Measurements from ENCODE around the gene FNDC7.
"Not testable (repeated sequence)": the region's sequence is repeated elsewhere in the genome, so short reads cannot be mapped to it uniquely, and the experiment has no call there.

The FNDC7 gene

GRCh38 chr1:108699375-108700332, 13.1 kb upstream of the FNDC7 start:
- no peak for DNase-seq

GRCh38 chr1:108701176-108701849, 11.4 kb upstream of the FNDC7 start:
- DNase-seq, result no peak

GRCh38 chr1:108702109-108702508, 10.6 kb upstream of the FNDC7 start:
- not testable (repeated sequence) for DNase-seq

GRCh38 chr1:108703939-108704338, 8.8 kb upstream of the FNDC7 start:
- DNase-seq, result no peak

GRCh38 chr1:108704496-108704895, 8.2 kb upstream of the FNDC7 start:
- no peak for DNase-seq

GRCh38 chr1:108706643-108707042, 6.1 kb upstream of the FNDC7 start:
- DNase-seq, result no peak

GRCh38 chr1:108708691-108709660, 3.7 kb upstream of the FNDC7 start:
- peak; percentile 76 for DNase-seq

GRCh38 chr1:108715932-108716331, 3.2 kb downstream of the FNDC7 start:
- no peak for DNase-seq

GRCh38 chr1:108716437-108717230, 3.9 kb downstream of the FNDC7 start:
- DNase-seq, result no peak

- DNase-seq, result no peak
Observed at GRCh38 chr1:108717774-108718316, 5.1 kb downstream of the FNDC7 start.

GRCh38 chr1:108718927-108719655, 6.4 kb downstream of the FNDC7 start:
- no peak for DNase-seq

GRCh38 chr1:108719656-108720435, 7.1 kb downstream of the FNDC7 start:
- DNase-seq, result no peak

- no peak for DNase-seq
Observed at GRCh38 chr1:108722292-108722691, 9.6 kb downstream of the FNDC7 start.

- no peak for DNase-seq
Observed at GRCh38 chr1:108725906-108726305, 13.2 kb downstream of the FNDC7 start.

GRCh38 chr1:108728327-108728923, 15.7 kb downstream of the FNDC7 start:
- DNase-seq, result no peak

GRCh38 chr1:108729481-108729880, 16.8 kb downstream of the FNDC7 start:
- no peak for DNase-seq

- DNase-seq, result no peak
Observed at GRCh38 chr1:108732398-108732797, 19.7 kb downstream of the FNDC7 start.

- DNase-seq, result no peak
Observed at GRCh38 chr1:108734171-108734865, 21.6 kb downstream of the FNDC7 start.

- DNase-seq, result no peak
Observed at GRCh38 chr1:108742253-108742652, 29.5 kb downstream of the FNDC7 start.
